GM19468 (cell line): ENCODE measurements around the gene PDLIM4.

Experiments
- ATAC-seq: cut with Tn5 transposase; IDR thresholded peaks from one replicate; pipeline ENCODE4 v1.9.1; 2021; ENCODE audit warnings: mild to moderate bottlenecking, moderate library complexity, moderate number of reproducible peaks; ENCODE audit not compliant: unreplicated experiment; ENCODE audit errors: extremely low read depth

Gene PDLIM4

DNA sequence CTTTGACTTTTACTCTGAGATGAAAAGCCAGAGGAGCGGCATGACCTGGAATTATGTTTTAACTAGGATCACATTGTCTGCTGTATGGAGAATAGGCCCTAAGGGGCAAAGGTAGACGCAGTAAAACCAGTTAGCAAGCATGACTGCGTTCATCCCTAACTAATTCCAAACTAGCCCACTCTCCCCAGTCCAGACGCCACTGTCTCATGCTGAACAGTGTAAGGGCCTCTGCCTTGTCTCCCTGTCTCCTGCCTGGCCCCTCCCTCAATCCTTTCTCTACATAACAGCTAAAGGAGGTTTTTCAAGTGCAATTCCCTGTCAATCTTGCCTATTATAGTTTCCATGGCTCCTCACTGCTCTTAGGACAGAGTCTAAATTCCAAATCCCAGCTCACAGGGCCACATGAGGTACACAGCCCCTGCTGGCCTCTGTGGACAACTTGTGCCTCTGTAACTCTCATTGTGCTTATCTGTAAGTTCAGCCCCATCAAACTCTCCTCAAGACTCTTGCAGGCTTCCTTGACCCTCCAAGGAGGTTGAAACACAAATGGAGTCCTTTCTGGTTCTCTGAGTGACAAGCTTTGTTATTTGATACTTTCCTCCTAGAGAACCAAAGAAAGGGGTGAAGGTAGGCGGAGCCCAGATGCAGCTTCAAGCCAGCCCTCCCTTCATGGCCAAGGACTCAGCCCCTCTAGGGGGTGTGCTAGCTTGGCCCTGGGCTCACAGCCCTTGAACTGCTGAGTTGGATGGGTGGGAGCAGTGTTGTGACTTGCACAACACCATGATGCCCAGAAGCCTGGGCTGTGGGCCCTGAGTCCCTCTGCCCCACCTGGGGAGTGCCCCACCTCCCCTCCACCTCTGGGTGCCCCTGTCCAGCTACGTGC, 20.7 kb downstream of the PDLIM4 start:
- ATAC-seq: no peak

DNA sequence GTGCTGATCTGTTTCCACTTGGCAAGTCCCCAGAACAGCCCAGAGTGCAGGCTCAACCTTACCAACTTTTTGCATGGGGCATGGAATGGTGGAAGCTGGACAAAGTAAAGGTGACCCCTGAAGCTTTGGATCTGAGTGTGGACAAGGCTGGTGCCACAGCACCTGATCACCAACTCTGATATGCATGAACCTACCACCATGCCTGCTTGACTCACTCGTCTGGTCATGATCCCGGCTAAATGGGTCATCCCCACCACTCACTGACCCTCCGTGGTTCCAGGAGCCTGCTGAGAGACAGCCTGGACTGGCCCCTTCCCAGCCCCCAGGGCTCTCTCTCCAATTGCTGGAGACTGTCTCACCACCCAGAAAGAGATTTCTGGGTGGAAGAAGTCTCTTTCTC, 22.3 kb downstream of the PDLIM4 start:
- ATAC-seq: no peak

DNA sequence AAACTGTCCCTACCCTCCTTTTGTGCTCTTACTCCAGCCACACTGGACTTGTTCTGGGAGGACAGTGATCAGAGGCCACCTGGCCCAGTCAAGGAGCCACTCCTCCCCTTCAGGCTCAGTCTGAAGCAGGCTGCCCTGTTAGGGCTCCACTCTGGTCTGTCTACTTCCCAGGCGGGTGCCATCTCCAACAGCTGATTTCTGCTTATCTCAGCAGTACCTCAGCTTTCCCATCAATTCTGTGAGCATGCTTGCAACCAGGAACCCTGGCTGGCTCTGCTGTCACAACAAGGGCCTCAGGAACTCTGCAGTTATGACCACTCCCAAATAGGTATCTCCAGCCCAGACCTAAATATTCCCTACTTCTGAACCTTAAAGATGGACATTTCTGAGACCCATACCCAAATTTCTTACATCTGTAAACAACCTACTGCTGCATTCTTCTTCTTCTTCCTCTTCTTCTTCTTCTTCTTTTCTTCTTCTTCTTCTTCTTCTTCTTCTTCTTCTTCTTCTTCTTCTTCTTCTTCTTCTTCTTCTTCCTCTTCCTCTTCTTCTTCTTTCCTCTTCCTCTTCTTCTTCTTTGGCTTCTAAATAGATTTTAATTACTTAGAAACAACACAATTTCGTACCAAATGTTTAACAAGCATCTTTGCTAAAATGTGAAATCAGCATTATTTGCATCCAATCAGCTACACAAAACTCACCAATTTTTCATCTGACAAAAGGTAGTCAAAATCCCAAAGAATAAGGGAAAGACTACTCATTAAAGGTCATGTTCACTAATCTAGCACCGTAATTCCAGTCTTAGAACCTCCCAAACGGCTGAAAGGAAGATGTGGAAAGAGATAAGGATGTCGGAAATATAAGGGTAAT, 23.1 kb downstream of the PDLIM4 start:
- no peak for ATAC-seq

DNA sequence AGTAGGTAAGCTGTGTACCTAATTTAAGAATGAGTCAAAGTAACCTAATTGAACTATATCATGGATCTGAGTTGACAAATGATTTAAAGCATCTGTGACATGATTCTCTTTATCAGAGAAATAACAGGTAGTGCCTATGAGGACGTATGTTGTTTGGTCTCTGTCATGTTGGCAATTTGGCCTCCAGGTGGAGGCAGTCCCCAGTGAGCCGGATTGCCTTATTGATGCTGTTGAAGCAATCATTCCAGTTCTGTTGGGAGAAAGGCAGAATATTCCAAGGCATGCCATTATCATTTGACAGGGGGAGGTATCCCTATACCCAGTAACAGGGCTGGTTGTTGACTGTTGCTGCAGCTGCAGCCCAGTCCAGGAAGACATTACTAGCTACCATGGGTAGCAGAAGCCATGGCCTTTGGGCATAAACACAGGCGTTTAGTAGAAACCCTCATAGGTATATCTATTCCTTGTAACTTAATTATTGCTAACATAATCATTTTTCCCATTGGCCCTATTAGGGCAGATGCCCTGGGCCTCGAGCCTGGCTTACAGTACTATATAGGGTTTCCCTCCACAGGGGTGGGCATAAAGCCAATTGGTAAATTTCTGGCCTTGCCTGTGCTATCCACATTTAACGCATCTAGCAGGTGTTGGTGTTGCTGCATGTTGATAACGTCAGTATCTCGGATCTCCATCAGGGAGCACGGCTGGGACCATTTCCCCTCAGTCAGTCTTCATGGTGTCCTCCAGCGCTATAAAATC, 24.5 kb downstream of the PDLIM4 start:
- ATAC-seq: no peak

DNA sequence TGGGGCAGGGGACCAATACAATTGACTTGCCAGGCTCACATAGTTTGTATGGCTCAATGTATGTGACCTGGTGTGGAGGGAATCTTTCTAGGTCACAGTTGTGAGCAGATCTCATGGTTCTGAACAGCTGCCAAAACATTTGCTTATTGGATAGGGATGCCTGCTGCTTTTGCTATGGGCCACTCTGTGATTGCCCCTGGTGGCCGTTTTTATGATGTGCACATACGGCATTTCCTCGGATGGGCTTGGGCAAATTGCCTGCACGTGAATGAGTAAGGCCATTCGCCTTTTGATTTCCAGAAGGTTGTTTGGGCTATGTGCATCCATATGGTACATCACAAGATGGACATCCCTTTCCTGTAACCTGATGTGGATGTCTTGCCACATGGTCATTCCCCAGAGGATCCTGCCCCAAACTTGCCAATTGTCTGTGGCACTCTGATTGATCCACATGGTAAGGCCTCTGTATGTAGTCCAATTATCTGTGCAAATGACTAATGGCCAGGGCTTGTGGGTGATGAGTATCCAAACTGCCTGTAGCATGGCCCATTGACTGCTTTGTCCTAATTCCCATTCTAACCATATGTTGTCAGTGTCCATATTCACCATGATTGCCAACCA, 26.0 kb downstream of the PDLIM4 start:
- ATAC-seq: no peak

DNA sequence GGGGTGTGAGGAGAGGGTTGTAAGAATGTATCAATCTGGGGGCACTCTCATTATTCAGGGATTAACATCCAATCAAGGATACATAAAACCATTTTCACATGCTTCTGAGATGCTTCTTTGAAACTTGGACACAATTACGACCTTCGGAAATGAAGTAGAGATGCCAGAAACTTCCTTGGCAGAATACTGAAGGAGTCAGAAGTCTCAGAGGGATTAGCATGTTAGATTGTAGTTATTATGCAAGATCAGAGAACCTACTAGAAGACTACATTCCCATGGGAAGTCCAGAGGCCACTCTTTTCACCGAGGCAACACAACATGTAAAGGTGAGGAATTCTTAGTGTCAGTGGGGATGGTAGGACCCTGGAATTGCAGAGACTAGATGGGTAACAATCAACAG, 31.6 kb downstream of the PDLIM4 start:
- ATAC-seq: no peak

DNA sequence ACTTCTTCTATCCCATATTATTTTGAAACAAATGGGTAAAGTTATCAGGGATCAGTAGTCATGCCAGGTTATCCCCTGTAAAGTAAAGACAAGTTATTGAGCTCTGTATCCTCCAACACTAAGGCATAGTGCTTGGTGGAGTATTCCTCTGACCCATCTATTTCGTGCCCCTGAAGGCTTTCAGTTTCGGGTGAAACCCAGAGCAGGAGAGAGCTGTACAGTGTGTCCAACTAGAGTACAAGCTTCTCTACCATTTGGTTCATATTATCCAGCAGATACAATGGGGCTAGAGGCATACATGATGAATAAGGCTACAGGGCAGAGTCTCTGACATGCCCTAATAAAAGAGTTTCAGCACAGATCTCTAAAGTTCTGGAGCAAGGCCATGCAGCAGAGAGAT, 33.5 kb downstream of the PDLIM4 start:
- no peak for ATAC-seq

DNA sequence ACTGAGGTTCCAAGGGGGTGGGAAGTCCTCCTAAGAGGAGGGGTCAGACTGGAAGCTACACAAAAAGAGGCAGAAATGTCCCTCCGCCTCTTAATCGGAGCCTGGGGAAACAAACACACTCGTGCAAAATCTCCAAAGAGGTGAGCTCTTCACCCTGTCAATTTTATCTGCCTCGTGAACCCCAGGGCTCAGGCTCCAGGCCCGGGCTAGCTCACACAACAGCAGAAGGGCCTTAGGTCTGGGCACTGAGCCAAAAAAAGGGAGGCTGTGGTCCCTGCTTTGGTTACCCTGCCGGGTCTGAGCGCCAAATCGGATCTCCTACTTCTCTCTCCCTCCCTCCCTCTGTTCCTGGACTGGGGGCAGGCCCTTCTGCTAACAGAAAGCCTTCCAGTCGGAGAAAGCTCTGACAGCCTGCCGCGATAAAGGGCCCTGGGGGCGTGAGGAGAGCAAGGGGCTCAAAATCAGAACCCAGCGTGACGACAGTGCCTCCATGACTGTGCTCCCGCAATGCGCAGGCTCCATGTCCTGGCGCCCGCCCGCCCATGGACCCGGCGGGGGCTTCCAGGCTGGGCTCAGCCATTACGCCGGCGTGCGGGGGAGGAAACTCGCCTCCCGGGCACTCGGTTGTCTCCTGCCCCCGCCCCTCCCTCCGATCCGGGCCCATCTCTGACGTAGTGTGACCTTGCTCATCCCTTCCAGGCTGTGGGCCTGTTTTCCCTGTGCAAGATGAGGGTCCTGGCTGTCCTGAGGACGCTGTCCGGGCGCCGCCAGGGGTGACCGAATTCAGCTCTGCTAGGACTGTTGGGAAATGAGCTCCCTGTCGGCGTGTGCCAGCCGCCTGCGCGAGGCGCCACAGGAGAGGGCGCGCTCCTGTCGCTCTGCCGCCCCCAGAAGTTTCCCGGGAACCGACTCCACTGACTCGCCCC, 35.8 kb downstream of the PDLIM4 start:
- ATAC-seq: no peak

DNA sequence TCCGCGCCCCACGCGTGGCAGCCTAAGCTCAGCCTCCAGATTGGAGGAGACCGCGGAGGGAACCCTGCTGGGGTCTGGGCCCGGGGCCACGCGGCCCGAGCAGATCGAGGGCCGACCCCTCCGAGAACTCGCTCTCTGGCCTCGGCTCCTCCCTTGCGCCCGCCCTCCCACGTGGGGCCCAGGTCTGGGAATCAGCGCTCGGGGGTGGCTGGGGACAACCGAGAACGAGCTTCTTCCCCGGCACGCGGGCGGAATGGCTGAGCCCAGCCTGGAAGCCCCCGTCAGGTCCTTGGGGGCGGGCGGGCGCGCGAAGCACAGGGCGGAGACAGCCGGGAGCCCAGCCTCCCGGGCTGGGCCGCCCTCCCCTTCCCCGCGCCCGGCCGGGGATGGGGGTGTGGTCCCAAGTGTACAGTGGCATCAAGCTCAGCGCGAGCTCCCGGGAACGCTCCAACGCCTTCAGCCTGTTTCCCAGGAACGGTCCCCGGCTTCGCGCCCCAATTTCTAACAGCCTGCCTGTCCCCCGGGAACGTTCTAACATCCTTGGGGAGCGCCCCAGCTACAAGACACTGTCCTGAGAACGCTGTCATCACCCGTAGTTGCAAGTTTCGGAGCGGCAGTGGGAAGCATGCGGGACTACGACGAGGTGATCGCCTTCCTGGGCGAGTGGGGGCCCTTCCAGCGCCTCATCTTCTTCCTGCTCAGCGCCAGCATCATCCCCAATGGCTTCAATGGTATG, 36.7 kb downstream of the PDLIM4 start, which contains the start of gene SLC22A4:
SLC22A4 (plus strand) TSS at position 403 of the 736 bp plus-strand sequence; CDS start at position 626, 223 bp downstream.
- ATAC-seq: no peak

DNA sequence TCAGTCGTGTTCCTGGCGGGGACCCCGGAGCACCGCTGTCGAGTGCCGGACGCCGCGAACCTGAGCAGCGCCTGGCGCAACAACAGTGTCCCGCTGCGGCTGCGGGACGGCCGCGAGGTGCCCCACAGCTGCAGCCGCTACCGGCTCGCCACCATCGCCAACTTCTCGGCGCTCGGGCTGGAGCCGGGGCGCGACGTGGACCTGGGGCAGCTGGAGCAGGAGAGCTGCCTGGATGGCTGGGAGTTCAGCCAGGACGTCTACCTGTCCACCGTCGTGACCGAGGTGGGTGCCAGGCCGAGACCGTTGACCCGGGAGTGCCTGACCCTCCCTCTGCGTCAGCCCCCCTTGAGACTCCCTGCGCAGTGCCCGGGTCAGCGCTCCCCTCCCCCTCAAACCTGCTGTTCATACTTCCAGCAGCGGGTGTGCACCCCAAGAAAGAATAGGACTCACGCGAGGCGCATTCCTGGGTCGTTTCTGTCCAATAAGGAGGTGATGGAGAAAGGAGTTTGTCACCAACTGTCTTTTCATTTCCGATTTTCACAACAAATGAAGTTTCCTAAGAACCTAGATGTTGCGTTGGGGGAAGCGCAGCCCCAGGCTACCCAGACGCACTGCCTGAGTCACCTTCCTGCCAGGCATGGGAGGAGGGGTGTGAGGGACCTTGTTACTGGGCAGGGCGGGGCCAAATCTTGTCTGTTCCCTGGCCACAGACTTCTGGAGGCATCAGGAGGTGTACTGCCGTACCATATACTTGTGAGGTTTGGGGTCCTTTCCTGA, 37.4 kb downstream of the PDLIM4 start:
- no peak for ATAC-seq

DNA sequence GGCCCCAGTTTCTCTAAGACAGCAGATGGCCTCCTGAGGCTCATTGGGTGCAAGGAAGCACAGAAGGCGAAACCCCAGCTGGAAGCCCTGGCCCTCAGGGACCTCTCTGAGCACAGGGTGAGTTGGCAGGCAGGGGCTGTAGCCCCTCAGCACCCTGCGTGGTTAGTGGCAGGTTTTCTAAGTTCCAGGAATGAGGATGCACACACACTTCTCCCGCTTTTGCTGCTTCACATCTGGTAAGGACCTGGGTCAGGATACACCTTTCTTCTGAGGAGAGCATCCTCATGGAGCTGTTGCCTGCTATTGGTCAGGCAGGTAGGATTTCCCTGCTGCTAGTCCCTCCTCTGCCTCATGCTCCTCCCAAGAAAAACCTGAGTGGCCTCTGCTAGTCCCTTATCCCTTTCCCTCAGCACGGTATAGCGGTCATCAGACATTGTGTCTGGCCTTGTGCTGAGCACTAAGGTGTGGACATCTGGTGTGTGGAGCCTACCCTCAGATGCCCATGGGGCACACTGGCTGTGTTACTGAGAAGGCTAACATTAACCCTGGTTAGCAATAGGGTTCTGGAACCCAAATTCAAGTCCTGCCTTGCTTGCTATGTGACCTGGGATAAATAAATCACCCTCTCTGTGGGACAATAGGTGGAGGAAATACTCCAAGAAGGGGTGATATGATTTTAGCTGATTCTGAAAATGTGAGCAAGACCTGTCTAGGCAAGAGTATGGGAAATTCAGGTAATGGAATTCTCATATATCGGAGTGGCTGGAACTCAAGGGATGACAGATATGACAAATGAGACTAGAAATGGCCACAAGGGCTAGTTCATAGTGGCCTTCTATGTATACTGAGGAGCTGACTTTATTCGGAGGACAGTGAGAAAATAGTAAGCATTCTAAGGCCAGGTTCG, 38.3 kb downstream of the PDLIM4 start:
- no peak for ATAC-seq

DNA sequence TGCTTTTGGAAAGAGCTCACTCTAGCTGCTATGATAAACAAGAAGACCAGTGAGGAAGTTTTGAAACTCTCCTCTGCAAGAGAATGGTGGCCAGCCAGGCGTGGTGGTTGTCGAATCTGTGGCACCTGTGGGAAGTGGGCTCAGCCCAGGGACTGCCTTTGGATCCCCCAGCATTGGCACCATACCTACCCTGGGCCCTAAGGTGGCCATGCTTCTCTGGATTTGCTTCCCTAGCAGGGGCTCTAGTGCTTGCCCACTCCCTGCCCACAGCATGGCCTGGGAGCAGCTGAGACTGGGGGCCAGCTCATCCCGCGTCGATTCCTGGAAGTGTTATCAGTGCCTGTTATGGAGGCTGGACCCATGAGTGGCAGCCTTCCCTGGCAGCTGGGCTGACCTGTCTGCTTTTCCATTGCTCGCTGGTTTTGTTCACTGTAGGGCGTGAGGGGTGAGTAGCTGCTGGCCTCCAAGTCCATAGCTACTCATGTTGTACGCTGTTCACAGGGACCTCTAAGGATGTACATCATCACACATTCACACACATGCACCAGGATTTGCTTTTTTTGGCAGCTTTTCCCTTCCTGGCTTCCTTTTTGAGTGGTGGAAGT, 39.0 kb downstream of the PDLIM4 start:
- no peak for ATAC-seq

DNA sequence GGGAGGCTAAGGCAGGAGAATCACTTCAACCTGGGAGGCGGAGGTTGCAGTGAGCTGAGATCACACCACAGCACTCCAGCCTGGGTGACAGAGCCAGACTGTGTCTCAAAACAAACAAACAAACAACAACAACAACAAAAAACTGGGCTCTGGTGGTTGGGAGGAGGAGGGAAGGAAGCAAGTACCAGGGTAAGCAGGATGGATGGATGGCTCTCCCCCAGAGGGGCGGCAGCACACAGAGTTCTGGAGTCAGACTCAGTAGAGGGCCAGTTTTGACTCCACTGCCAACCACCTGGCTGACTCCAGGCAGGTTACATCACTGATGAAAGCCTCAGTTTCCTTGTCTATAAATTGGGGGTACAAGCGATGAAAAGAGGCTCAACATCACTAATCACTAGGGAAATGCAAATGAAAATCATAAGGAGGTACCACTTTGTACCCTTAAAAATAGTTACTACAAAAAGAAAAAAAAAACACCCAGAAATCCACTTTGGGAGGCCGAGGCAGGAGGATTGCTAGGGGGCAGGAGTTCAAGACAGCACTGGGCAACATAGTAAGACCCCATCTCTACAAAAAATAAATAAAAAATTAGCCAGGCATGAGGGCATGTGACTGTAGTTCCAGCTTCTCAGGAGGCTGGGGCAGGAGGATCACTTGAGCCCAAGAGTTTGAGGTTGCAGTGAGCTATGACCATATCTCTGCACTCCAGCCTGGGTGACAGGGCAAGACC, 39.9 kb downstream of the PDLIM4 start:
- no peak for ATAC-seq

DNA sequence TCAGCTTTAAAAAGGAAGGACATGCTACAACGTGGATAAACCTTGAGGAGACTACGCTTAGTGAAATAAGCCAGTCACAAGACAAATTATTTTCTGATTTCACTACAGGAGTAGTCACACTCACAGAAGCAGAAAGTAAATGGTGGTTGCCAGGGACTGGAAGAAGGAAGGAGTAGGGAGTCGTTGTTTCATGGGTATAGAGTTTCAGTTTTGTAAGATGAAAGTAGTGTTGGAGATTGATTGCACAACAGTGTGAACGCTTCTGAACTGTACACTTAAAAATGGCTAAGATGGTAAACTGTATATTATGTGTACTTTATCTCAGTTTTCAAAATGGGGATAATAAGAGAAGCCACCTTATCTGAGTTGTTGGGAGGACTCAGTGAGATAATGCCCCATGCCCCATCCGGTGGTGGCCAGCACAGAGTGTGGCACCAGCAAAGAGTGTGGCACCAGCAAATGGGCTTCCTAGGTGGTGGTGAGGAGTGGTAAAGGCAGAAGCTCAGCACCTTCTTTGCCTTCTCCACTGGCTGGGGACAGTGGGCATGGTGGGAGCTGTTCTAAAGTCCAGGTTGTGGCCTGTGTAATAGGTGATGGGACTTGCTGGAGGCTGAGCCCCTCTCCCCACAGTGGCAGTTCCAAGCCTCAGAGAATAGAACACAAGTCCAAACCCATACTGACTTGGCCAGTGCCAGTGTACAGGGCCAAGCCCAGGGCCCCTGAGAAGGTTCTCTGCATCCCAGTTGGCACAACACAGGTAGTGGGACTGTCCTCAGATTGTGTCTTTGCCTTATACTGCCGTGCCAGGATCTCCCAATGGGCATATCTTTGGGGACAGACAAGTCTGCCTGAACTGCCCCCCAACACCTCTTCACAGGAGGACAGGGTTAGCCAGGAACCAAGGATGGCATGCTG, 41.1 kb downstream of the PDLIM4 start:
- no peak for ATAC-seq
